ENCODE results near the gene SRRM4. TPM values are rescaled to one million over a fixed set of nuclear protein-coding genes. Genes with fewer than 3 reads are reported as not detected.

The SRRM4 gene
- polyA plus RNA-seq, 1 donor from 2014 or later, result 9.9 TPM

DNA sequence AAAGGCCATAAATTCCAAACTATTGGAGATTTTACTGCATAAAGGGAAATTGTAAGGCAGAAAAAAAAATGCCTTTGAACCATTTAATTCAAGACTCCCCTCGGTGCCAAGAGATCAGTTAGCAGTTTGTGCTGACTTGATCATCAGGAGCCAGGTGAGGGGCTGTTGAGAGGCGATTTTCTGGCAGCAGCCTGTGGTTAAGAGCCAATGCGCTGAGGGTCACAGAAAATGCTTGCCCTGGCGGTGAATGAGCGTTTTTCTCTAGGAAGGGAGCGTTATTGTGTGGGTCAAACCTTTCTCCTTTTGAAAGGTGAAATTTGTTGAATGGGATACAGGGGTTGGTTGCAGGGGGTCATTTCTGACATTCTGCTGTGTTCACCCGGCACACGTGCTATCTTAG is 4.7 kb downstream of the SRRM4 start:
- Histone ChIP-seq H3K9ac (ENCODE audit: low read length) (peak overlapping the region; percentile 4), H3K4me3 (ENCODE audit: low read length) (peak overlapping the region; percentile 79), H3K4me2 (ENCODE audit: low read length) (peak overlapping the region; percentile 78), H3K9me2 (ENCODE audit: insufficient read depth, low read length) (no peaks in the 10 kb centered on the region), H3K27me3 (ENCODE audit: insufficient read depth, low read depth, low read length) (no peaks in the 10 kb centered on the region), H3K36me3 (ENCODE audit: insufficient read depth, low read length) (no peaks in the 10 kb centered on the region), H3K27ac (ENCODE audit: low read length) (no peak overlapping the region), H4K20me1 (ENCODE audit: insufficient read depth) (peaks cover 3% of the 10 kb centered on the region), H3K9me3 (ENCODE audit: low read length) (no peaks in the 10 kb centered on the region), H3K79me2 (replicated peaks; ENCODE audit: insufficient read depth, low read length) (peaks cover 87% of the 10 kb centered on the region), H2AFZ (ENCODE audit: low read depth, low read length) (no peak overlapping the region), H3F3A (ENCODE audit: insufficient read depth, low read length, poor library complexity, severe bottlenecking) (no peaks in the 10 kb centered on the region)
- TF ChIP-seq TAF1 (IDR thresholded peaks at IDR 0.05; ENCODE audit: low read depth) (no peak), EP300 (conservative IDR thresholded peaks at IDR 0.05; ENCODE audit: poor library complexity, severe bottlenecking) (no peak)

DNA sequence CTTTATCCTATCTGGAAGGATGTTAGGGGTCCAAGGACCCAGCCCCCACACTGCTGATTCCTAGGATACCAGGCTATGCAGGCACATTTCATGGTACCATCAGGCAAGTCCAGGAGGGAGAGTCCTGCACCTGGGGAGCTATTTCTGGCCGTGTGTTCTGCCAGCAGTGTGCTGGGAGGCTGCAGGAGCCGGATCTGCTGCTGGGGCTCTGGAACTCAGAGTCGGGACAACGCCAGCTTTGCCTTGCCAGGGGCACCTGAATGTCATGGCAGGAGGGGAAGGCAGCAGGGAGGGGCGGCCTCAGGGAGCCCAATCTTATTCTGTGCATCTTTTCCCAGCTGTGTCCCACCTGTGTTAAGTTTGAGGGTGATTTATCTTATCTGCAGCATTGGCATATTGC is 17.8 kb downstream of the SRRM4 start:
- H3K36me3 ChIP-seq (ENCODE audit: insufficient read depth, low read length), result peaks cover 5% of the 10 kb centered on the region
- no peak overlapping the region for H3K4me3 ChIP-seq (ENCODE audit: low read length)
- H3F3A ChIP-seq (ENCODE audit: insufficient read depth, low read length, poor library complexity, severe bottlenecking), result no peaks in the 10 kb centered on the region
- H3K27ac ChIP-seq (ENCODE audit: low read length), result no peak overlapping the region
- no peak overlapping the region for H2AFZ ChIP-seq (ENCODE audit: low read depth, low read length)
- no peaks in the 10 kb centered on the region for H3K27me3 ChIP-seq (ENCODE audit: insufficient read depth, low read depth, low read length)
- H3K9ac ChIP-seq (ENCODE audit: low read length), result no peak overlapping the region
- H3K4me2 ChIP-seq (ENCODE audit: low read length), result no peak overlapping the region
- no peaks in the 10 kb centered on the region for H3K9me3 ChIP-seq (ENCODE audit: low read length)
- no peaks in the 10 kb centered on the region for H3K9me2 ChIP-seq (ENCODE audit: insufficient read depth, low read length)
- no peaks in the 10 kb centered on the region for H4K20me1 ChIP-seq (ENCODE audit: insufficient read depth)
- peaks cover 7% of the 10 kb centered on the region for H3K79me2 ChIP-seq (replicated peaks; ENCODE audit: insufficient read depth, low read length)
- TF ChIP-seq SMC3 (conservative IDR thresholded peaks at IDR 0.05; ENCODE audit: poor library complexity) (no peak), MXI1 (conservative IDR thresholded peaks at IDR 0.05; ENCODE audit: poor library complexity, severe bottlenecking) (no peak), TAF1 (IDR thresholded peaks at IDR 0.05; ENCODE audit: low read depth) (no peak), POLR2AphosphoS5 (IDR thresholded peaks at IDR 0.05) (no peak), RAD21 (conservative IDR thresholded peaks at IDR 0.05) (no peak), EP300 (conservative IDR thresholded peaks at IDR 0.05; ENCODE audit: poor library complexity, severe bottlenecking) (no peak), EZH2 (IDR thresholded peaks at IDR 0.05; ENCODE audit: borderline replicate concordance, insufficient read depth, low read length, poor library complexity, severe bottlenecking) (no peak)
- TF ChIP-seq, protein P1, sequence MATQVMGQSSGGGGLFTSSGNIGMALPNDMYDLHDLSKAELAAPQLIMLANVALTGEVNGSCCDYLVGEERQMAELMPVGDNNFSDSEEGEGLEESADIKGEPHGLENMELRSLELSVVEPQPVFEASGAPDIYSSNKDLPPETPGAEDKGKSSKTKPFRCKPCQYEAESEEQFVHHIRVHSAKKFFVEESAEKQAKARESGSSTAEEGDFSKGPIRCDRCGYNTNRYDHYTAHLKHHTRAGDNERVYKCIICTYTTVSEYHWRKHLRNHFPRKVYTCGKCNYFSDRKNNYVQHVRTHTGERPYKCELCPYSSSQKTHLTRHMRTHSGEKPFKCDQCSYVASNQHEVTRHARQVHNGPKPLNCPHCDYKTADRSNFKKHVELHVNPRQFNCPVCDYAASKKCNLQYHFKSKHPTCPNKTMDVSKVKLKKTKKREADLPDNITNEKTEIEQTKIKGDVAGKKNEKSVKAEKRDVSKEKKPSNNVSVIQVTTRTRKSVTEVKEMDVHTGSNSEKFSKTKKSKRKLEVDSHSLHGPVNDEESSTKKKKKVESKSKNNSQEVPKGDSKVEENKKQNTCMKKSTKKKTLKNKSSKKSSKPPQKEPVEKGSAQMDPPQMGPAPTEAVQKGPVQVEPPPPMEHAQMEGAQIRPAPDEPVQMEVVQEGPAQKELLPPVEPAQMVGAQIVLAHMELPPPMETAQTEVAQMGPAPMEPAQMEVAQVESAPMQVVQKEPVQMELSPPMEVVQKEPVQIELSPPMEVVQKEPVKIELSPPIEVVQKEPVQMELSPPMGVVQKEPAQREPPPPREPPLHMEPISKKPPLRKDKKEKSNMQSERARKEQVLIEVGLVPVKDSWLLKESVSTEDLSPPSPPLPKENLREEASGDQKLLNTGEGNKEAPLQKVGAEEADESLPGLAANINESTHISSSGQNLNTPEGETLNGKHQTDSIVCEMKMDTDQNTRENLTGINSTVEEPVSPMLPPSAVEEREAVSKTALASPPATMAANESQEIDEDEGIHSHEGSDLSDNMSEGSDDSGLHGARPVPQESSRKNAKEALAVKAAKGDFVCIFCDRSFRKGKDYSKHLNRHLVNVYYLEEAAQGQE (IDR thresholded peaks at IDR 0.05; ENCODE audit: borderline replicate concordance), result no peak

DNA sequence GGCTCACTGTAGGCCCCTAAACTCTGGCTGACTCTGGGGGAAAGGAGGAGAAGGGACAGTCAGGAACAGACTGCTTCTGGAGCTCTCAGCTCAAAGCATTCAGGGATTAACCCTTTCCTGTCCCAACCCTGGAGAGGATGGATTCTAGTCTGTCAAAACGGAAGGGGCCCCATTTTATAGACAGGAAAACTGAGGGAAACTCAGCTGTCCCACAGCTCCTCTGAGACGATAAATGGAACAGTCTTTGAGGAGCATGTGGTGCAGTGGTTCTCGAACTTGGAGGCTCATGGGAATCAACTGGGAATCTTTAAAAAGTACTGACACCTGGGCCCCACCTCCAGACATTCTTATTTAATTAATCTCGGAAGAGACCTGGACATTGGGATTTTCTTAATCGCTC is 23.7 kb downstream of the SRRM4 start:
- H3K27ac ChIP-seq (ENCODE audit: low read length), result no peak overlapping the region
- peaks cover 5% of the 10 kb centered on the region for H3K36me3 ChIP-seq (ENCODE audit: insufficient read depth, low read length)
- no peaks in the 10 kb centered on the region for H3K27me3 ChIP-seq (ENCODE audit: insufficient read depth, low read depth, low read length)
- H3K4me3 ChIP-seq (ENCODE audit: low read length), result no peak overlapping the region
- peaks cover 7% of the 10 kb centered on the region for H3K79me2 ChIP-seq (replicated peaks; ENCODE audit: insufficient read depth, low read length)
- H4K20me1 ChIP-seq (ENCODE audit: insufficient read depth), result no peaks in the 10 kb centered on the region
- no peak overlapping the region for H2AFZ ChIP-seq (ENCODE audit: low read depth, low read length)
- no peaks in the 10 kb centered on the region for H3K9me3 ChIP-seq (ENCODE audit: low read length)
- no peak overlapping the region for H3K9ac ChIP-seq (ENCODE audit: low read length)
- H3K4me2 ChIP-seq (ENCODE audit: low read length), result no peak overlapping the region
- TF ChIP-seq TAF1 (IDR thresholded peaks at IDR 0.05; ENCODE audit: low read depth) (no peak), MXI1 (conservative IDR thresholded peaks at IDR 0.05; ENCODE audit: poor library complexity, severe bottlenecking) (no peak), RAD21 (conservative IDR thresholded peaks at IDR 0.05) (no peak), POLR2AphosphoS5 (IDR thresholded peaks at IDR 0.05) (no peak), EP300 (conservative IDR thresholded peaks at IDR 0.05; ENCODE audit: poor library complexity, severe bottlenecking) (no peak), SMC3 (conservative IDR thresholded peaks at IDR 0.05; ENCODE audit: poor library complexity) (no peak), EZH2 (IDR thresholded peaks at IDR 0.05; ENCODE audit: borderline replicate concordance, insufficient read depth, low read length, poor library complexity, severe bottlenecking) (no peak)
- TF ChIP-seq, protein P1 (IDR thresholded peaks at IDR 0.05; ENCODE audit: borderline replicate concordance), result no peak
- TF ChIP-seq, protein P2, sequence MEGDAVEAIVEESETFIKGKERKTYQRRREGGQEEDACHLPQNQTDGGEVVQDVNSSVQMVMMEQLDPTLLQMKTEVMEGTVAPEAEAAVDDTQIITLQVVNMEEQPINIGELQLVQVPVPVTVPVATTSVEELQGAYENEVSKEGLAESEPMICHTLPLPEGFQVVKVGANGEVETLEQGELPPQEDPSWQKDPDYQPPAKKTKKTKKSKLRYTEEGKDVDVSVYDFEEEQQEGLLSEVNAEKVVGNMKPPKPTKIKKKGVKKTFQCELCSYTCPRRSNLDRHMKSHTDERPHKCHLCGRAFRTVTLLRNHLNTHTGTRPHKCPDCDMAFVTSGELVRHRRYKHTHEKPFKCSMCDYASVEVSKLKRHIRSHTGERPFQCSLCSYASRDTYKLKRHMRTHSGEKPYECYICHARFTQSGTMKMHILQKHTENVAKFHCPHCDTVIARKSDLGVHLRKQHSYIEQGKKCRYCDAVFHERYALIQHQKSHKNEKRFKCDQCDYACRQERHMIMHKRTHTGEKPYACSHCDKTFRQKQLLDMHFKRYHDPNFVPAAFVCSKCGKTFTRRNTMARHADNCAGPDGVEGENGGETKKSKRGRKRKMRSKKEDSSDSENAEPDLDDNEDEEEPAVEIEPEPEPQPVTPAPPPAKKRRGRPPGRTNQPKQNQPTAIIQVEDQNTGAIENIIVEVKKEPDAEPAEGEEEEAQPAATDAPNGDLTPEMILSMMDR (IDR thresholded peaks at IDR 0.05; ENCODE audit: poor library complexity, severe bottlenecking), result no peak
- no peaks in the 10 kb centered on the region for H3K9me2 ChIP-seq (ENCODE audit: insufficient read depth, low read length)
- no peaks in the 10 kb centered on the region for H3F3A ChIP-seq (ENCODE audit: insufficient read depth, low read length, poor library complexity, severe bottlenecking)
